Measurements from ENCODE around the gene ARAP2. TPM values are rescaled to one million over a fixed set of nuclear protein-coding genes. Genes with fewer than 3 reads are reported as not detected.
"Not testable (repeated sequence)": the region's sequence is repeated elsewhere in the genome, so short reads cannot be mapped to it uniquely, and the experiment has no call there.

Gene ARAP2
- total RNA-seq, 2 donors from 2014 or later: 124 to 156 TPM

DNA sequence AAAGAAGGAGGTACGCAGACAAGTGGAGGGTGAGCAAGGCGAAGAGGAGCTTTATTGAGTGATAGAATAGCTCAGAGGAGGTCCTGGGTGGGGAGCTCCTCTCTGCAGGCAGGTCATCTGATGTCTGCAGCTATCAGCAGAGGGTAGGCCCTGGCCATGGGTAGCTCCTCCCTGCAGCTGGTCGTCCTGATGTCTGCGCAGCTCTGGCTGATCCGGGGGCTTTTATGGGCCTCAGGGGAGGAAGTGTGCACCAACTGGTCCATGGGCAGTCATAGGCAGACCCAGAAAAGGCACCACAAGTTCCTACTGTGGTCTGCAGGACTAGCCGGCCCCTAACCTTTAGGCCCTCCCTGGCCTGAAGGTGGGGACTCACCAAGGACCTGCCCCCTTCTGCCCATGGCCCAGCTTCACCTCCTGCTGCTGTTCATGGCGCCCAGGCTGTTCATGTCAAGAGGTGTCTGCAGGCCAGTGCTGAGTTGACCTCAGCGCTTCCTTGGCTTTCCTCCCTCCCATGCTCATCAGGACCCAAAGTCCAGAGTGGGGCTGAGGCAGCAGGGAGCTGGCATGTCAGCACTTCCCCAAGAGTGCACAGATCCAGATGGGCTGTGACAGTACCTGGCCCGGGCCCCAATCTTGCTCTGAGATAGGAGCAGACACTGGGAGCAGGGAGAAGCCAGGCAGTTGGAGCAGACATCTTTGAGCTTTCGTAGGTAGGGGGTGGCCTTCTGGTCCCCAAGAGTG, 46.1 kb downstream of the ARAP2 start:
- no peaks in the 10 kb centered on the region for H3K27me3 Mint-ChIP-seq
- ATAC-seq: peak in 1 of 2 donors; percentile 20
- DNase-seq (ENCODE audit: low spot score): no peak
- no peak overlapping the region for H3K4me3 Mint-ChIP-seq
- no peaks in the 10 kb centered on the region for H3K9me3 Mint-ChIP-seq
- no peaks in the 10 kb centered on the region for H3K36me3 Mint-ChIP-seq
- H3K4me1 Mint-ChIP-seq (ENCODE audit: low read depth in 2 of 2): peaks cover 20 to 26% of the 10 kb centered on the region in 2 donors
- no peak overlapping the region for H3K27ac Mint-ChIP-seq

GRCh38 chr4:36197501-36197900, 46.8 kb downstream of the ARAP2 start:
- H3K27me3 Mint-ChIP-seq: no peaks in the 10 kb centered on the region
- peaks cover 26 to 28% of the 10 kb centered on the region in 2 donors for H3K4me1 Mint-ChIP-seq (ENCODE audit: low read depth in 2 of 2)
- DNase-seq (ENCODE audit: low spot score): no peak
- no peak overlapping the region for H3K4me3 Mint-ChIP-seq
- ATAC-seq: no peak
- H3K36me3 Mint-ChIP-seq: no peaks in the 10 kb centered on the region
- no peaks in the 10 kb centered on the region for H3K9me3 Mint-ChIP-seq
- H3K27ac Mint-ChIP-seq: no peak overlapping the region

GRCh38 chr4:36196145-36196913, 48.0 kb downstream of the ARAP2 start:
- ATAC-seq (no peak), DNase-seq (ENCODE audit: low spot score) (no peak)
- Mint-ChIP-seq H3K9me3 (no peaks in the 10 kb centered on the region), H3K27me3 (no peaks in the 10 kb centered on the region), H3K4me3 (no peak overlapping the region), H3K27ac (peak overlapping the region; percentile 1 to 6), H3K36me3 (no peaks in the 10 kb centered on the region), H3K4me1 (ENCODE audit: low read depth in 2 of 2) (peaks cover 32 to 33% of the 10 kb centered on the region in 2 donors)

DNA sequence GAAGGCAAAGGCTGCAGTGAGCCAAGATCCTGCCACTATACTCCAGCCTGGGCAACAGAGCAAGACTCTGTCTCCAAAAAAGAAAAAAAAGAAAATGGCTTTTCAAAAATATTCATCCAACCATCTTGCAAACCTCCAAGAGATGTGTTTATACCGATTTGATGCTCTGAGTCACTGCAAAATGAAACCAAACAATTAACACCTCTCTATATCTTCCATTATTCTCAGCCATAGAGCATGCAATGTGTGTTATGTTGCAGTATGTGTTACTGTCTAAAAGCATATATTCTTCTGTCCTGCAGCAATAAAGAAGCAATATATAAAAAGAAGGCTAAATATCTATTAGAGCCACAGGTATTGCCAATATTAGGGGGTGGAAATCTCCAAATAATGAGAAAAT, 51.4 kb downstream of the ARAP2 start:
- H3K4me1 Mint-ChIP-seq (ENCODE audit: low read depth in 2 of 2): peaks cover 54 to 63% of the 10 kb centered on the region in 2 donors
- ATAC-seq: peak; percentile 67 to 69
- no peaks in the 10 kb centered on the region for H3K36me3 Mint-ChIP-seq
- peak overlapping the region; percentile 52 for H3K4me3 Mint-ChIP-seq
- peak overlapping the region; percentile 50 to 63 for H3K27ac Mint-ChIP-seq
- H3K9me3 Mint-ChIP-seq: no peaks in the 10 kb centered on the region
- no peaks in the 10 kb centered on the region for H3K27me3 Mint-ChIP-seq
- DNase-seq (ENCODE audit: low spot score): no peak

DNA sequence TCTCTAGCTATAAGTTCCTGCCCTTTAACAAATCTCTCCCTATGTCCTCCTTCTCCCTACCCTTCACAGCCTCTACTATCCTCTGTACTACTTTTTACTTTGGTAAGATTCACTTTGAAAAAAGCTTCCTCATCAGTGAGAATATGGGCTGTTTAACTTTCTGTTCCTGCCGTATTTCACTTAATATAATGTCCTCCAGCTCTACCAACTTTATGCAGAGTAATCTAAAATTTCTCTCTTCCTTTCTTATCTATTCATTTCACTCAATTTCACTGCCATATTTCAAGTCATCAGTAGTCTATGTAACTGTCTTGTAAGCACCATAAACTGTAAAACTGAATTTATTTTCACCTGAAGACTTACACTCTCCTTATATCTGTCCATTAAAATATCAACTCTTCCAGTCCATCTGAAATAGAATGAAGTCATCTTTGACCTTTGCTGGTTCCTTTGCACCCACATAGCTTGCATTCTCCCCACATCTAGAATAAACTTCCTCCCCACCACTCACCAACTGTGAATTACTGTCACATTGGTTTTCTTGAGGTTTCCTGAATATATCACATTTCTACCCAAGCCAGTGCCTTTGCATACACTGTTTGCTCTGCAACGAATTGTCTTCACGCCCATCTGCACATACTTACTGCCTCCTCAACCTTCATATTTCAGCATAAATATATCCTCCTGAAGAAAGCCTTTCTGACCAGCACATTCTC, 54.6 kb downstream of the ARAP2 start:
- DNase-seq (ENCODE audit: low spot score): peak; percentile 69
- Mint-ChIP-seq H3K27ac (peak overlapping the region; percentile 81 to 86), H3K36me3 (no peaks in the 10 kb centered on the region), H3K4me3 (peak overlapping the region; percentile 77), H3K4me1 (ENCODE audit: low read depth in 2 of 2) (peaks cover 38 to 44% of the 10 kb centered on the region in 2 donors), H3K9me3 (no peaks in the 10 kb centered on the region), H3K27me3 (no peaks in the 10 kb centered on the region)
- ATAC-seq: peak; percentile 95

DNA sequence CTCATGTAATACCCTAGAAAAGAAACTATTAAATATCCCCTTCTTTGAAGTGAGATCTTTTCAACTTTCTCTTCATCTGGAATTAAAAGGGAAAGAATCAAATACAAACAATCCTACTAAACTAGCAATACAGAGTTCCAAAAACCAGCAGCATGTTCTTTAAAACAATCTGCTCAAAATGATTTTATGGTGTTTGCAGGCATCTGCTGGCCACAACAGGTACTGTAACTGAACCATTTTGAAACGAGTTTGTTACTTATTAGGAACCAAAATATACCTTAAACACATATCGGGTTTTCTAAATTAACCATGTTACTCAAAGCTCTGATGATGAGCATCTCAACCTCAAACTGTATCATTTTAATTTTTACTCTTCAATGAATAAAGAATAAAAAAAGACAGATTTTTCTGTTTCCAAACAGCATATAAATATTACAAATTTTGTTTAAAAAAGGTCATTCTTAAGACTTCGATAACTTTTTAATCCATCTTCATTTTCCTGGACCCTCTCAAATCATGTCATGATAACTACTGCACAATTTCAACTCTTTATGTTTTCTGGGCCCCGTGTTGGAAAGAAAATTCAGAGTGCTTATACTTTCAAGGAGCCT, 56.5 kb downstream of the ARAP2 start:
- peaks cover 4% of the 10 kb centered on the region for H3K36me3 Mint-ChIP-seq
- no peak for DNase-seq (ENCODE audit: low spot score)
- peaks cover 35 to 41% of the 10 kb centered on the region in 2 donors for H3K4me1 Mint-ChIP-seq (ENCODE audit: low read depth in 2 of 2)
- peak overlapping the region; percentile 23 for H3K4me3 Mint-ChIP-seq
- H3K9me3 Mint-ChIP-seq: no peaks in the 10 kb centered on the region
- peak overlapping the region; percentile 81 to 86 for H3K27ac Mint-ChIP-seq
- no peak for ATAC-seq
- H3K27me3 Mint-ChIP-seq: no peaks in the 10 kb centered on the region

- no peaks in the 10 kb centered on the region for H3K9me3 Mint-ChIP-seq
- H3K36me3 Mint-ChIP-seq: peaks cover 18% of the 10 kb centered on the region
- DNase-seq (ENCODE audit: low spot score) (no peak), ATAC-seq (no peak)
- H3K27ac Mint-ChIP-seq: peak overlapping the region in 1 of 2 donors; percentile 55
- no peaks in the 10 kb centered on the region for H3K27me3 Mint-ChIP-seq
- peaks cover 21 to 28% of the 10 kb centered on the region in 2 donors for H3K4me1 Mint-ChIP-seq (ENCODE audit: low read depth in 2 of 2)
- no peak overlapping the region for H3K4me3 Mint-ChIP-seq
Measured at GRCh38 chr4:36183665-36184393, 60.5 kb downstream of the ARAP2 start.

- Mint-ChIP-seq H3K9me3 (no peaks in the 10 kb centered on the region), H3K27me3 (no peaks in the 10 kb centered on the region), H3K27ac (no peak overlapping the region), H3K4me1 (ENCODE audit: low read depth in 2 of 2) (peaks cover 21 to 28% of the 10 kb centered on the region in 2 donors), H3K36me3 (peaks cover 24% of the 10 kb centered on the region), H3K4me3 (no peak overlapping the region)
- DNase-seq (ENCODE audit: low spot score): no peak
- no peak for ATAC-seq
Measured at GRCh38 chr4:36183232-36183631, 61.1 kb downstream of the ARAP2 start.

GRCh38 chr4:36182315-36182714, 62.0 kb downstream of the ARAP2 start:
- peaks cover 17 to 26% of the 10 kb centered on the region in 2 donors for H3K4me1 Mint-ChIP-seq (ENCODE audit: low read depth in 2 of 2)
- not testable (repeated sequence) for H3K27me3 Mint-ChIP-seq; H3K9me3 Mint-ChIP-seq; DNase-seq (ENCODE audit: low spot score); H3K4me3 Mint-ChIP-seq; ATAC-seq
- H3K36me3 Mint-ChIP-seq: peaks cover 24% of the 10 kb centered on the region
- peak overlapping the region in 1 of 2 donors; percentile 5 for H3K27ac Mint-ChIP-seq

- Mint-ChIP-seq H3K4me3 (no peak overlapping the region), H3K36me3 (peaks cover 24% of the 10 kb centered on the region), H3K4me1 (ENCODE audit: low read depth in 2 of 2) (peaks cover 17 to 24% of the 10 kb centered on the region in 2 donors), H3K27ac (peak overlapping the region in 1 of 2 donors; percentile 10), H3K9me3 (no peaks in the 10 kb centered on the region), H3K27me3 (no peaks in the 10 kb centered on the region)
- ATAC-seq (no peak), DNase-seq (ENCODE audit: low spot score) (no peak)
Measured at GRCh38 chr4:36180206-36180605, 64.1 kb downstream of the ARAP2 start.

GRCh38 chr4:36178484-36178883, 65.8 kb downstream of the ARAP2 start:
- Mint-ChIP-seq H3K27ac (peak overlapping the region in 1 of 2 donors; percentile 10), H3K4me1 (ENCODE audit: low read depth in 2 of 2) (peaks cover 23 to 33% of the 10 kb centered on the region in 2 donors), H3K4me3 (no peak overlapping the region), H3K27me3 (no peaks in the 10 kb centered on the region), H3K9me3 (no peaks in the 10 kb centered on the region), H3K36me3 (peaks cover 27% of the 10 kb centered on the region)
- no peak for DNase-seq (ENCODE audit: low spot score)
- no peak for ATAC-seq

- H3K9me3 Mint-ChIP-seq: no peaks in the 10 kb centered on the region
- DNase-seq (ENCODE audit: low spot score) (no peak), ATAC-seq (no peak)
- peaks cover 25 to 33% of the 10 kb centered on the region in 2 donors for H3K4me1 Mint-ChIP-seq (ENCODE audit: low read depth in 2 of 2)
- no peak overlapping the region for H3K4me3 Mint-ChIP-seq
- no peaks in the 10 kb centered on the region for H3K27me3 Mint-ChIP-seq
- H3K27ac Mint-ChIP-seq: no peak overlapping the region
- peaks cover 27% of the 10 kb centered on the region for H3K36me3 Mint-ChIP-seq
Measured at GRCh38 chr4:36177946-36178345, 66.4 kb downstream of the ARAP2 start.

DNA sequence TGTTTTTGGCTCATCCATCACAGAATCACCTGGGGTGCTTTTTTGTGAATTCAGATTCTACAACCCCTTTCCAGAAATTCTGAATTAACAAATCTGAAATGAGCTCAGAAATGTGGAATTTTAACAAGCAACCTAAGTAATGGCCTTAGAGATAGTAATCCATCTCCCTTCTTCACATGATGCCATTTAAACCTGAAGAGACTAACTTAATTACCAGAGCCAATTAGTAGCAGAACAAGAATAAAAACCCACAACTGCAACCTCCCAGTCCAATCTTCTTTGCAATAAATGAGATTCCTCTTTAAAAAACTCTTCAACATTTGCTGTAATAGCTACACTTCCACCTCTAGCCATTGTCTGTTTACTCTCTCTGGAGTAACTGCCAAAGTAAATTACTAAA, 69.7 kb downstream of the ARAP2 start:
- Mint-ChIP-seq H3K27me3 (no peaks in the 10 kb centered on the region), H3K4me3 (no peak overlapping the region), H3K4me1 (ENCODE audit: low read depth in 2 of 2) (peaks cover 22 to 28% of the 10 kb centered on the region in 2 donors), H3K9me3 (no peaks in the 10 kb centered on the region), H3K27ac (peak overlapping the region in 1 of 2 donors; percentile 12), H3K36me3 (peaks cover 16% of the 10 kb centered on the region)
- DNase-seq (ENCODE audit: low spot score) (no peak), ATAC-seq (no peak)

All from natural killer cell treated with Interleukin-12 subunit alpha and Interleukin-12 subunit beta and Interleukin-15 and Interleukin-18, amount 100 ng/mL, for 72 hours (primary cell).